Measurements from ENCODE around the gene PKD1.

DNA sequence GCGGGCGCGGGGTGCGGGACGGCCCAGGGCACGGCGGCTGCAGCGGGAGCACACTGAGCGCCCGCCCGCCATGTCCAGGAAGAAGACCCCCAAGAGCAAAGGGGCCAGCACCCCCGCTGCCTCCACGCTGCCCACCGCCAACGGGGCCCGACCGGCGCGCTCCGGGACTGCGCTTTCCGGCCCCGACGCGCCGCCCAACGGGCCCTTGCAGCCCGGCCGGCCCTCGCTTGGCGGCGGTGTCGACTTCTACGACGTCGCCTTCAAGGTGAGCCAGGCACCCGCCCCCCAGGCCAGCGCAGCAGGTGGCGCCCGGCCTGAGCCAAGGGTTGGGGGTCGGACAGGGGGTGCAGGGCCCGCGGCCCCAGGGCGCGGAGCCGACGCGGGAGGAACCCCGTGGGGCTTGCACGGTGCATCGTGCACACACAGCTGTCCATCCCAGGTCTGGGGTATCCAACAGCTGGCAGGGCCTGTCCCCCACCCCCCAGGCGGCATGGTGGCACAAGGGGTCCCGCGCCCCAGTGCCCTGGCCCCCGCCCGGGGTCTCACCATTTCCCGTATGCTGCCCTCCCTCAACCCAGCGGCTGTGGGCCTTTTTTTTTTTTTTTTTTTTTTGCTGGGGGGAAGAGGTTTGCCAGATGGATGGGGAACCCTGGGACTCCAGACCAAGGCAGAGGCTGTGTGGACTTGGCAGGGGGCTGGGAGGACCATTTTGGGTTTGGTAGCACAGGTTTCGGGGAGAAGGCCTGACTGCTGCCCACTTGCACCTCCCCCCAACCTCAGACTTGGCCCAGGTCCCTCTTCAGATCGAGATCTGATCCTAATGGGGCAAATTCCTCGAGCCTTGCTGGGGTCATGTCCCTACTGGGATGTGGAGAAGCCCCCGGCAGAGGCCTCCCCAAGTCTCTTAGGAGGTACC lies 13.3 kb upstream of the PKD1 start:
- TF ChIP-seq GATA2 (IDR thresholded peaks at IDR 0.05; ENCODE audit: low read depth, low read length) (no peak), GATA3 (IDR thresholded peaks at IDR 0.05; ENCODE audit: low read depth, low read length) (no peak)
